GM21529 (cell line): Measurements from ENCODE around the gene PRR20G.
"Not testable (repeated sequence)": the region's sequence is repeated elsewhere in the genome, so short reads cannot be mapped to it uniquely, and the experiment has no call there.

Experiments used
- ATAC-seq: cut with Tn5 transposase; IDR thresholded peaks from one replicate; pipeline ENCODE4 v1.9.1; 2021; ENCODE audit not compliant: unreplicated experiment

The PRR20G gene

DNA sequence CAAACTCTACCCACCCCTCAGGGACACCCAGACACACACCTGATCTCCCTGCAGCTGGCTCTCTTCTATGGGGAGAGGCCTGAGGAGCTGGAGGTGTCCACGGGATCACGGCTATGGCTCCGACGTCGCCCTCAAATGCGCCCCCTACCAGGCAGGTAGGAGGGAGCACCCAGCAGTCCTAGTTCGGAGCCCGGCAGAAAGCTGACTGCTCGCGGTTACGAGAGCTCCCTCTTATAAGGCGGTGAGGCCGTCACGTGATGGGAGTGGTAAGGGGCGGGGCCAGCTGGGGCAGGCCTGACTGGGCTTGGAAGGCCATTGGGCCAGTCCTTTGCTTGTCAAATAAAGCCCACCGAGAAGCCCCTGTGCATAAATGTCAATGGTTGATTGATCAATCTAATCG, at the start of gene PRR20G:
PRR20G (minus strand) TSS at position 207 of the 400 bp plus-strand sequence. CDS start 681 bp downstream, outside the sequence.
- no peak for ATAC-seq

GRCh38 chr3:127337001-127337400, 49.2 kb upstream of the PRR20G start:
- no peak for ATAC-seq

DNA sequence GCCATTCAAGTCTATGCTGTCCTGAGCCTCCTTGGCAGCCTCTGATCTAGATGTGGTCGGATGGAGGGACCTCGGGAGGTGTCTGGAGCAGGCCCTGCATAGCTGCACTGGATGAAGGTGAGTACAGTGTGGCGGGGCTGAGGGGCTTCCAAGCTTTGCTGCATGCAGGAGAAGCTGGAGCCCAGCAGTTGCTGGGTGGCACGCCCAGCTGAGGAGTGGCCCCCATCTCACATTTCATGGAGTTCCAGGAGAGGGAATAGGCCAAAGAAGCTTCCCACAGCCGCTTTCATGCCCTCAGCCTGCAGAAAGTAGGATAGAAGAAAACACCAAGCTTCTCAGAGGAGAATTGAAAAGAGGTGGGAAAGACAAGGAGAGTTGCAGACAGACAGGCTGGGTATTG, 48.3 kb upstream of the PRR20G start:
- ATAC-seq = no peak

DNA sequence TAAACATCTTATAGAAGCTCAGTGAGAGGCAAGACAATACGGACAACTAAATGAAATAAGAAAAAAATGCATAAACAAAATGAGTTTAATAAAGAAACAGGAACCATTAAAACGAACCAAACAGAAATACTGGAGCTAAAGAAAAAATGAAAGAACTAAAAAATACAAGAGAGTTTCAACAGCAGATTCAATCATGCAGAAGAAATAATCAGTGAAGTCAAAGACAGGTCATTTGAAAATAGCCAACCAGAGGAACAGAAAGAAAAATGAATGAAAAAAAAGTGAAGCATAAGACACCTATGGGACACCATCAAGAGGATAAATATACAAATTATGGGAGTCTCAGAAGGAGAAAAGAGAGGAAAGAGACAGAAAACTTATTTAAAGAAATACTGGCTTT, 42.5 kb upstream of the PRR20G start:
- no peak for ATAC-seq

GRCh38 chr3:127329631-127330285, 41.9 kb upstream of the PRR20G start:
- no peak for ATAC-seq

DNA sequence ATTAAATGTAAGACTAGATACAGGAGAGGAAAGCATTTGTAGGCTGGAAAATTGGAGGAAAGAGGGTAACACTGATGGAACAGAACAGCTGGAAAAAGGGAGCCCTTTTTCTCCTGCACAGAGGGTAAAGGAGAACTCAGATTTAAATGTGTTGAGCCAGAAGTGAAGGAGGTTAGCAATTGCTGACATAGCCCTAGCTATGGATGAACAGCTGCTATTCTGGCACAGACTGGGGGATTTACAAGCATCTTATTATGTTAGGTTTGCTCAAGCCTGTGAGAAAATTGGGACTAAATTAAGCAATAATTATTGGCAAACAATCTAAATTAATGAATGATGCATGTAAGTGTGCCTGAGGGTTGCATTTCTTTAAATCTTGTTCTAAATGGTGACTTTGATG, 40.6 kb upstream of the PRR20G start:
- ATAC-seq = no peak

GRCh38 chr3:127326341-127326740, 38.5 kb upstream of the PRR20G start:
- ATAC-seq = no peak

DNA sequence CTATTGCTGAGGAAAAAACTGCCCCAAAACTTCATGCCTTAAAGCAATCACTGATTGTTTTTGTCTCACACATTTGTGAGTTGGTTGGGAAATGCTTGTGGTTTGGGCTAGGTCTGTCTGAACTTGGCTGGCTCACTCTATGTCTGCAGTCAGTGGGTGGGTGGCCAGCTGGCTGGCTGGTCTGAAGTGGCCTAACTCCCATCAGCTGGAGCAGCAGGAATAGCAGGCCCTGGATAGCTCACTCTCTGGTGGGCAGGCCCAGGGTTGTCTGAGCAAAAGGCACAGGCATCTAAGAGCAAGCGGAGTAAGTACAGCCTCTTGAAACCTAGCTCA, 37.7 kb upstream of the PRR20G start:
- no peak for ATAC-seq

GRCh38 chr3:127324913-127325628, 37.2 kb upstream of the PRR20G start:
- ATAC-seq = no peak

GRCh38 chr3:127324076-127324475, 36.2 kb upstream of the PRR20G start:
- no peak for ATAC-seq

DNA sequence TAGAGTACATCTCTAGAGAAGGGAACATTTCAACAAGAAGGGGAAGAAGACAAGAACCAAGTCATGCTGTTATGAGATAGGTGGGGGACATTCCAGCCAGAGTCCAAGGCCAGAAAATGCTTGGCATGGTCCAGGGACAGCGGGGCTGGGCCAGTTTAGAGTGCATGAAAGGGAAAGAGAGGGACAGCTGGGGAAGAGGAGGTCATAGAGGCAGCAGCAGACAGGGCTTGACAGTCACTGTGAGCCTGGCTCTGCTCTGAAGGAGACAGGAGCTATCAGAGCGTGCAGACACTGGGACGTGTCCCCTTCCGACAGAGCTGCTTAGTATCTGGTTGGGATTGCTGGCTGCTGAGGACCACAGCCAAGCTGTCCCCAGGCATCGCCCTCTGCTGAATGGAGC, 35.7 kb upstream of the PRR20G start:
- no peak for ATAC-seq

DNA sequence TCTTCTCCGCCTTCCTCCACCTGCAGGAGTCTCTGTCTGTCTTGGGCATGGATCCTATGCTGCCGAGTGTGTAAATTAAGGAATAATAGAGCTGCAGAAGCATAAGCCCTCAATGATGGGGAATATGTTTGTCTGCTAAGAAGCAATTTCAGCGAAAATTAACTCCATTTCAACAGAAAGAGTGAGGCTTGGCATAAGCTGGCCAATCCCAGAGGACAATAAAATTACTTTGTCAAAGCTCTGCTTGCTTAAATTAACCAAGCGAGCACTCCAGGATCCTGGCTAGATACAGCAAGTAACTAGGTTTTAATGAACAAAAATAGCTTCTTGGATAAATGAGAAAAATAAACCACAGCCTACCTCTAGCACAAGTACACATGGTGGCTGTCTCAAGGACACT, 33.5 kb upstream of the PRR20G start:
- ATAC-seq = no peak

DNA sequence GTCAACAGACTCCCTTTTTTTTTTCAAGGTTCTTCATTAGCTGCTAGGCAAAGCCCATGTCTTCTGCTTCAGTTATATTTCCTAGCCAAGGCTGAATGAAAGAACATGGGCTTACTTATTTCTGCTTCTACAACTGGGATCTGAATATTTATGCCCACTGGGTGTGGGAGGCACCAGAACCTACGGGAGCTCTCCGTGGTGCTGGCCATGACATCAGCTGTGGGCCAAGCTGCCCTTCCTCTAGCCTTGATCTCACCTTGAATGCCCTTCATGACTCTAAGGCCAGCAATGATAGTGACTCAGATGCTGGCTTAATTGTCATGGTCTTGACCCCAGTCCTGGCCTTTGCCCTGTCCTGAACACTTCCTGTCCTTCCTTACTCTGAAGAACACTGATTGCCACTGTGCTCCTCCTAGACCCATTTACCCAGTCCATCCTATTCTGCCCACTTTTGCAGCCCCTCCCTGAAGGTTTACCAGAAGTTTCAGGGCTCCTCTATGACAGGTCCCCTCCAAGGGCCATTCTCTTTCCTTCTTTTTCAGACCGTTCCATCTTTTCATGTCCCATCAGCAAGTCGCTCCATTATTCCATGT, 32.8 kb upstream of the PRR20G start:
- no peak for ATAC-seq

DNA sequence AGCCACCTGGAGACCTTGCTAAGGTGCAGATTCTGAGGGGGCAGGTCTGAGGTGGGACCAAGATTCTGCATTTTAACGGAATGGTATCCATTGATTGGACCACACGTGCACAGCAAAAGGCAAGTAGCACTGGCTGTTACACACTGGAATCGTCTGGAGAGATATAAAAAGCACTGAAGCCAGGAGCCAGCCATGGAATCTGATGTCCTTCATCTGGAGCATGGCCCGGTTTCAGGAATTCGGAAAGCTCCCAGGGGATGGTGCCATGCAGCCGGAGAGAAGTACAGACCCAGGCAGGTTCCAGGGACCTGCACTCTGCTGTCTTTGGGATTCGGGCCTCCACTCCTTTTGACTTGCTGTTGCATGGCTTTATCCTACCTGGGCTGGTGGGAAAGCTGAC, 28.8 kb upstream of the PRR20G start:
- ATAC-seq = no peak

- ATAC-seq = no peak
Measured at GRCh38 chr3:127312818-127313217, 25.0 kb upstream of the PRR20G start.

- ATAC-seq = not testable (repeated sequence)
Measured at GRCh38 chr3:127308821-127309220, 21.0 kb upstream of the PRR20G start.

DNA sequence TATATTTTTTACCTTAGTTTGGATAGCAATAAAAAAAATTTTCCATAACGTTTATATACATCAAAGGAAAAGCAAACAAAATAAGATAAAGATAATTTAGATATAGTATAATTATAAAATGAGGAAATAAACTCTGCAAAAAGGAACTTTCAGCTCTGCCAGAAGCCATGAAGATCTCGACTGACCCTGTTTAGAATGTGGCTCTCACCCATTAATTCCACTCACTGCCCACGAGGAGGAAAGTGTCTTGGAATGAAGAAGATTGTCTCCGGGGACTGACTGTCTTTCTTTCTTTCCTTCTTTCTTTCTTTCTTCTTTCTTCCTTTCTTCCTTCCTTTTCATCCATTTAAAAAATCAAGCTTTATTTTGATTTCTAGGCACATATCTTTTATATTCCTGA, 20.1 kb upstream of the PRR20G start:
- ATAC-seq = no peak

DNA sequence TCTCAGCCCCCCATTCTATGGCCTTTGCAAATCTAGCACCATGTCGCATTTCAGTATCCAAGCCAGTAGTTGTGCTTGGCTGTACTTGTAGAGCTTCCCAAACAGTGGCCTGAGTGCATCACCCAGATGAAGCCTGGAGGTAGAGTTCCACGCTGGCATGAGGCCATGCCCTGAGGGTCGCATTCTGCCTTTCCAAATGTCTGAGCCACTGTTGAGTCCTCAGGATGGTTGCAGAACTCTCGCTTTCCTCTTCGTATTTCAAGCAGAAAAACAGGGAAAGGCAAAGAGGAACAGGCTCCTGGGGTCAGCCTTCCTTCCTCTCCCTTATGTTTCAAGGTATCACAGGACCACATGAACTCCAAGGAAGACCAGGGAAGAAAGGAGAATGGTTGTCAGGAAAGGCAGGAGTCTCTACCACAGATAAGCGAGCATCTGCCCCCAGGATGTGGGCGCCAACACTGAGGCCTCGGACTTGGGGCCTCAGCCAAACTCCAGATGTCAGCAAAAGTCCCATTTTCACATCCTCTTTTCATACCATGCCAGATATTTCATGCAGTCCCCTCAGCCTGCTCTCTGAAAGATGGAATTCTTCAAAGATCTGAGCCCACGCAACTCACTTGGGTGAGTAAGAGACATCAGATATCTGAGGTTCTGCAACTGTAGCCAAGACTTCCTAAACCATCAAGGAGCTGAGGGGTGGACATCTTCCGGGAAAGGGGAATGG, 19.4 kb upstream of the PRR20G start:
- ATAC-seq = no peak

- ATAC-seq = no peak
Measured at GRCh38 chr3:127306361-127307111, 18.7 kb upstream of the PRR20G start.

DNA sequence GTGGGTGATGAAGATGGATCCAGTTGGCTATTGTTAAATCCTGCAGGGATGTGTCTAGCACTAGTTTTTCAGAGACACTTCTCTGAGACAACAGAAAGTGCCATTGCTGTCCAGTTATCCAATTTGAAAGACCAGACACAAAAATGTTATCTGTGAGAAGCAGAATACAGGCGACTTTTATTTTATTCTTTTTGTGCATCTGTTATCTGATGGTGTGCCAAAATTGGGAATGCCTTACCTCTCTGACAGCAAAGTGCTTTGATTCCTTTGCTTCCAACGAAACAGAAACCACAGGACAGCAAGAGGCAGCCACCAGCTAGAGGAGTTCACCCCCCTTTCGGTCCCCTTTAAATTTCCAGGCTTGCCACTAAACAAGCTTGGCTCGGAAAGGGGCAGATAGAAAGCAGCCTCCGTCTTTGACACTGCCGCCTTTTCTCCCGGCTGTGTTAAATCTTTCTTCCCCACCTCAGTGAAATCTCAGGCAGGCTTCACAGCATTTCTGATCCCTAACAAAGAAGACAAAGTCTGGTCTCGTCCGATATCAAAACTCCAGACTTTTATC, 17.7 kb upstream of the PRR20G start:
- no peak for ATAC-seq
